K562 (cell line): ENCODE data around the gene WDR88. TPM values are rescaled to one million over a fixed set of nuclear protein-coding genes. Genes with fewer than 3 reads are reported as not detected.

ENCODE experiments used
- ATAC-seq: fragments of 200-7000 bp; cut with Tn5 transposase; 3 replicates; pipeline ENCODE4 v1.9.1; 2020; ENCODE audit warnings: moderate library complexity
- BruUV-seq: library from RNA; stranded (reverse); fragments of 400-500 nt; replicated peaks from 2 replicates; lab custom pipeline; 2021; lab: Mats Ljungman, UMichigan
- CTCF ChIA-PET: fragments of 300-600 bp; formaldehyde crosslinking; extraction: SDS; loops from one replicate; lab custom pipeline; 2021; ENCODE audit warnings: low intra/inter-chr PET ratio; lab: Yijun Ruan, JAX
- POLR2A ChIA-PET: fragments of 300-600, 350-650 bp; sonication (Branson Sonifier 250); formaldehyde crosslinking; extraction: SDS; loops from one replicate; lab custom pipeline; 2021; ENCODE audit warnings: antibody characterized with exemption, inconsistent platforms; lab: Yijun Ruan, JAX
- DNase-seq, 4 experiments: peaks; one replicate each; pipeline versions ENCODE4 v3.0.0 to v3.0.0-alpha.2; 2011 to 2018; ENCODE audit warnings: low spot score in 3 of 4, mixed read lengths in 3 of 4; ENCODE audit errors: extremely low read depth in 1 of 4
- FAIRE-seq: peaks from 2 replicates; lab custom pipeline; 2011; peaks lifted over from hg19 to GRCh38; lab: Jason Lieb, UNC
- H2AFZ ChIP-seq: 2 replicates; pipeline ENCODE4 v1.6.0; 2011; ENCODE audit warnings: low read depth, low read length, control low read depth, inconsistent platforms
- H3K27ac ChIP-seq: fragments of 200-600 bp; 3 replicates; pipeline ENCODE4 v1.8.0; 2011; ENCODE audit warnings: low read depth, mild to moderate bottlenecking, control low read depth, inconsistent platforms, low read length, moderate library complexity, mixed read lengths; ENCODE audit errors: extremely low read depth
- H3K27me3 ChIP-seq, 2 experiments: fragments of 300-600 bp in 1 of 2; 2 replicates in 1 of 2; 3 replicates in 1 of 2; pipeline versions ENCODE4 v1.6.0 to v1.8.0; 2011; ENCODE audit warnings: inconsistent platforms in 2 of 2, low read length in 2 of 2, mild to moderate bottlenecking in 1 of 2, mixed read lengths in 1 of 2, moderate library complexity in 1 of 2; ENCODE audit not compliant: control insufficient read depth in 2 of 2, insufficient read depth in 2 of 2
- H3K36me3 ChIP-seq: fragments of 300-600 bp; 3 replicates; pipeline ENCODE4 v1.8.0; 2011; ENCODE audit warnings: mild to moderate bottlenecking, low read length, inconsistent platforms; ENCODE audit not compliant: control insufficient read depth, insufficient read depth
- H3K4me1 ChIP-seq, 2 experiments: fragments of 200-600 bp in 1 of 2; replicated peaks in 1 of 2; 2 replicates in 1 of 2; 3 replicates in 1 of 2; pipeline versions ENCODE4 v1.5.1 to v1.8.0; 2011; ENCODE audit warnings: inconsistent platforms in 2 of 2, low read length in 2 of 2, mild to moderate bottlenecking in 1 of 2, mixed read lengths in 1 of 2, moderate library complexity in 1 of 2; ENCODE audit not compliant: control insufficient read depth in 2 of 2, insufficient read depth in 2 of 2
- H3K4me2 ChIP-seq: 2 replicates; pipeline ENCODE4 v1.6.1; 2011; ENCODE audit warnings: low read length, control low read depth, inconsistent platforms, mixed read lengths; ENCODE audit not compliant: insufficient read depth
- H3K4me3 ChIP-seq: fragments of 200-600 bp; sonication (generic), shearing (Covaris generic); 2 replicates; pipeline ENCODE4 v1.5.1; 2016; ENCODE audit warnings: control low read depth, inconsistent platforms
- H3K79me2 ChIP-seq: fragments of 200-600 bp; 3 replicates; pipeline ENCODE4 v1.8.0; 2011; ENCODE audit warnings: low read length, inconsistent platforms; ENCODE audit not compliant: control insufficient read depth, insufficient read depth
- H3K9ac ChIP-seq, 2 experiments: 2 replicates each; pipeline versions ENCODE4 v1.6.0 to v1.6.1; 2011; ENCODE audit warnings: low read depth in 2 of 2, low read length in 2 of 2, control low read depth in 1 of 2, inconsistent platforms in 1 of 2, mild to moderate bottlenecking in 1 of 2, mixed read lengths in 1 of 2; ENCODE audit not compliant: insufficient read depth in 1 of 2
- H3K9me1 ChIP-seq: one replicate; pipeline ENCODE4 v1.6.0; 2011; ENCODE audit warnings: inconsistent platforms, mild to moderate bottlenecking, low read length, moderate library complexity; ENCODE audit not compliant: control insufficient read depth, insufficient read depth
- H3K9me3 ChIP-seq: replicated peaks from 2 replicates; pipeline ENCODE4 v1.5.1; 2011; ENCODE audit warnings: low read depth, low read length, inconsistent platforms; ENCODE audit not compliant: control insufficient read depth, insufficient read depth
- H4K20me1 ChIP-seq: replicated peaks from 2 replicates; pipeline ENCODE4 v1.6.1; 2011; ENCODE audit warnings: low read length, inconsistent platforms, mixed read lengths; ENCODE audit not compliant: control insufficient read depth, insufficient read depth
- KLF16 ChIP-seq: IDR thresholded peaks from 2 replicates; pipeline ENCODE4 v1.6.1; 2016; ENCODE audit warnings: antibody characterized with exemption
- WGBS: fragments of 100-300 bp; shearing (Covaris generic); methylation state at CpG from one replicate; pipeline ENCODE4 v1.1.6; 2016; ENCODE audit warnings: low coverage, mixed read lengths; ENCODE audit not compliant: insufficient coverage; ENCODE audit errors: missing lambda C conversion rate; 5-methylcytosine and 5-hydroxymethylcytosine counted together
- in situ Hi-C: fragments of 300-500 bp; cut with MboI; formaldehyde crosslinking; loops from 4 replicates; pipeline ENCODE4 v1.15.0; 2018; ENCODE audit warnings: inconsistent platforms, mixed read lengths
- intact Hi-C: fragments of 100-400 bp; cut with micrococcal nuclease; formaldehyde crosslinking; loops from 2 replicates; pipeline ENCODE4 v1.14.2; 2022
- polyA plus RNA-seq, 8 experiments: library from polyadenylated mRNA; depleted of rRNA in 4 of 8; stranded (reverse) in 5 of 8; unstranded in 3 of 8; fragments of >200 nt; fragmentation: Nextera tagmentation in 2 of 8; fragmentation: Illumina TruSeq in 1 of 8; extraction: Ambion mirVana in 2 of 8; extraction: Trizol in 1 of 8; gene quantifications; 2 replicates each; pipeline versions ENCODE4 v1.2.1 to v1.2.3, GENCODE V29; 2011 to 2014; ENCODE audit warnings: inconsistent platforms in 1 of 8, missing spikeins in 1 of 8
- total RNA-seq, 7 experiments: library from RNA; depleted of rRNA in 6 of 7; stranded (reverse); fragments of >200 nt in 6 of 7; fragmentation: Illumina TruSeq in 2 of 7; extraction: Trizol in 2 of 7; gene quantifications; 2 replicates each; pipeline versions ENCODE4 v1.2.1 to v1.2.3, GENCODE V29; 2011 to 2021; ENCODE audit warnings: low replicate concordance in 1 of 7
- TF ChIP-seq, protein P1 (sequence below): fragments of 250-450 bp; sonication (Bioruptor Pico); IDR thresholded peaks from 2 replicates; pipeline ENCODE4 v1.4.0; 2020; ENCODE audit warnings: mild to moderate bottlenecking, moderate library complexity
- TF ChIP-seq, protein P2 (sequence below): fragments of 200-800 bp; sonication (Bioruptor generic); IDR thresholded peaks from 2 replicates; pipeline ENCODE4 v1.6.1; 2017; ENCODE audit warnings: missing genetic modification characterization, missing compliant biosample characterization

Gene WDR88
- total and polyA plus RNA-seq, 9 of the 15 experiments (the other 6 are each of a cell fraction or from before 2014, with no cell fraction given): 0.03 to 0.04 TPM; not detected in 7

DNA sequence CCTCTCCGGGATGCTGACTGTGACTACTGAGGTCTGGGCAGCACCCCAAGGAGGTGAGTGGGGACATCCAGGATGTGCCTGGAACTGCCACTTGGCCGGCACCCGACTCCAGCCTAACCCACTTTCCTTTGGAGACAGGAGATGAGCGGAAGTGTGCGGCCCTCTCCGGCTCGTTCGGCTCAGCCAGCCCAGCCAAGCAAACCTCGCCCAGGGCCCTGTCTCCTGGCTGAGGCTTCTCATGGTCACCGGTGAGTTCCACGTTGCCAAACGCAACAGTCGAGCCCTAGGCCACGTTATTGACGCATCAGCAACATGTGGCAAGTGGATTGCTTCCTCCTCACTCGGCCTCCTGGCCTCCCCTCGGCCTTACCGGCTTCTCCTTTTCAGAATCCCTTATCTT, 88.2 kb downstream of the WDR88 start:
- Histone ChIP-seq H3K9ac (no peak overlapping the region), H2AFZ (no peak overlapping the region), H3K9me3 (no peaks in the 10 kb centered on the region), H3K9me1 (no peaks in the 10 kb centered on the region), H3K79me2 (no peaks in the 10 kb centered on the region), H3K4me3 (no peak overlapping the region), H3K36me3 (no peaks in the 10 kb centered on the region), H3K27ac (no peak overlapping the region), H3K4me1 (peaks cover 0 to 14% of the 10 kb centered on the region in 2 experiments; a peak in 2 of 5 replicates), H3K27me3 (peaks cover 38 to 75% of the 10 kb centered on the region in 2 experiments), H3K4me2 (no peak overlapping the region), H4K20me1 (peaks cover 8% of the 10 kb centered on the region)
- 7% methylated on average over 18 of the region's 18 CpGs for WGBS
- in situ Hi-C loops: no loop called here
- DNase-seq (no peak), ATAC-seq (no peak), FAIRE-seq (no peak)
- no TSS peak for BruUV-seq
- ChIA-PET POLR2A (no interaction called here), CTCF (no interaction called here)
- no peak for TF ChIP-seq KLF16
- TF ChIP-seq, protein P1, sequence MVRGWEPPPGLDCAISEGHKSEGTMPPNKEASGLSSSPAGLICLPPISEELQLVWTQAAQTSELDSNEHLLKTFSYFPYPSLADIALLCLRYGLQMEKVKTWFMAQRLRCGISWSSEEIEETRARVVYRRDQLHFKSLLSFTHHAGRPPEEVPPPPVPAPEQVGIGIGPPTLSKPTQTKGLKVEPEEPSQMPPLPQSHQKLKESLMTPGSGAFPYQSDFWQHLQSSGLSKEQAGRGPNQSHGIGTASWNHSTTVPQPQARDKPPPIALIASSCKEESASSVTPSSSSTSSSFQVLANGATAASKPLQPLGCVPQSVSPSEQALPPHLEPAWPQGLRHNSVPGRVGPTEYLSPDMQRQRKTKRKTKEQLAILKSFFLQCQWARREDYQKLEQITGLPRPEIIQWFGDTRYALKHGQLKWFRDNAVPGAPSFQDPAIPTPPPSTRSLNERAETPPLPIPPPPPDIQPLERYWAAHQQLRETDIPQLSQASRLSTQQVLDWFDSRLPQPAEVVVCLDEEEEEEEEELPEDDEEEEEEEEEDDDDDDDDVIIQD (CRISPR knock-in tag): no peak
- intact Hi-C loops: no loop called here

DNA sequence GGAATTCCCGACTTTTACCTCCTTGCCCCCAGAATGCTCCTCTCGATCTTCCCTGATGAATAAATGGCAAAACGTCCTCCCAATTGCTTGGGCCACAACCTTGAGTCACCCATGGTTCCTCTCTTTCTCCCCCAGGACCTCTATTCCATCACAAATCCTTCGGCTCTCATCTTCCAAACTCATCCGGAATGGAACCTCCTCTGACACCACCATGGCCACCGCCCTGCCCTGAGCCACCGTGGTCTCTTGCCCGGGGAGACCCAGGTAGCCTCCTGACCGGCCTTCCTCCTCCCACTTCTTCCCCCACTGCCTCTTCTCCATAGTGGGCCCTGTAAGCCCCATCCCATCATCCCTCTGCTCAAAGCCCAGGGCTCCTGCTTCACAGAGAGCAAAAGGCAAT, 88.8 kb downstream of the WDR88 start:
- peaks cover 8% of the 10 kb centered on the region for H4K20me1 ChIP-seq
- no peaks in the 10 kb centered on the region for H3K36me3 ChIP-seq
- H3K4me3 ChIP-seq: no peak overlapping the region
- in situ Hi-C loops: no loop called here
- no peaks in the 10 kb centered on the region for H3K79me2 ChIP-seq
- ChIA-PET POLR2A (interaction anchor here (0.6 kb wide), 1 partner anchor 247 kb away, joined by 3 read pairs; no protein-coding TSS in a partner anchor), CTCF (no interaction called here)
- H3K4me1 ChIP-seq: peaks cover 0 to 17% of the 10 kb centered on the region in 2 experiments; a peak in 2 of 5 replicates
- ATAC-seq: no peak
- no peak overlapping the region for H2AFZ ChIP-seq
- H3K9me1 ChIP-seq: no peaks in the 10 kb centered on the region
- BruUV-seq: no TSS peak
- peaks cover 38 to 76% of the 10 kb centered on the region in 2 experiments for H3K27me3 ChIP-seq
- 0% methylated on average over 8 of the region's 9 CpGs for WGBS
- H3K9ac ChIP-seq: no peak overlapping the region
- FAIRE-seq: no peak
- H3K9me3 ChIP-seq: no peaks in the 10 kb centered on the region
- intact Hi-C loops: no loop called here
- TF ChIP-seq, protein P2, sequence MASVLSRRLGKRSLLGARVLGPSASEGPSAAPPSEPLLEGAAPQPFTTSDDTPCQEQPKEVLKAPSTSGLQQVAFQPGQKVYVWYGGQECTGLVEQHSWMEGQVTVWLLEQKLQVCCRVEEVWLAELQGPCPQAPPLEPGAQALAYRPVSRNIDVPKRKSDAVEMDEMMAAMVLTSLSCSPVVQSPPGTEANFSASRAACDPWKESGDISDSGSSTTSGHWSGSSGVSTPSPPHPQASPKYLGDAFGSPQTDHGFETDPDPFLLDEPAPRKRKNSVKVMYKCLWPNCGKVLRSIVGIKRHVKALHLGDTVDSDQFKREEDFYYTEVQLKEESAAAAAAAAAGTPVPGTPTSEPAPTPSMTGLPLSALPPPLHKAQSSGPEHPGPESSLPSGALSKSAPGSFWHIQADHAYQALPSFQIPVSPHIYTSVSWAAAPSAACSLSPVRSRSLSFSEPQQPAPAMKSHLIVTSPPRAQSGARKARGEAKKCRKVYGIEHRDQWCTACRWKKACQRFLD: no peak
- TF ChIP-seq, all 486 proteins: peak for 0
- DNase-seq: no peak
- Histone ChIP-seq H3K4me2 (no peak overlapping the region), H3K27ac (no peak overlapping the region)
